Measurements from ENCODE around the gene PHYHIPL. TPM values are rescaled to one million over a fixed set of nuclear protein-coding genes. Genes with fewer than 3 reads are reported as not detected.
"Not testable (repeated sequence)": the region's sequence is repeated elsewhere in the genome, so short reads cannot be mapped to it uniquely, and the experiment has no call there.

Gene PHYHIPL
- total RNA-seq, 4 donors from 2014 or later: 0.11 to 0.29 (median 0.13) TPM; not detected in 1

DNA sequence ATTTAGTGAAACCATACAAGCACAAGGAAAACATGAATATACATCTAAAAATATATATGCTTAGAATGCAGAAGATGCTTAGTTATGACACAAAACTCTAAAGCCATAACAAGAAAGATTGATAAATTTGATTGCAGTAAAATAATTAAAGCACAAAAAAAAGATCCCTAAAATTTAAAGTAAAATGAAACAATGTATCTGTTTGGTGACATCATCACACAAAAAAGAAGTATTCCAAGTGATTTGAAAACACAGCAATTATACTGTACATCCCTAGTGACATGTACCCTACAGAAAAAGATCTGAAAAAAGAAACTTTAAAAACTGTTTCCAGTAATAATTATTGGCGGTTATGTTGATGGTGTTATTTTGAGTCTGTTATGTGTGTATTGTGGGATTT is 37.7 kb downstream of the PHYHIPL start:
- Histone ChIP-seq H3K27me3 (no peaks in the 10 kb centered on the region), H3K36me3 (no peaks in the 10 kb centered on the region), H3K27ac (no peak overlapping the region), H3K4me3 (replicated peaks in 1 of 3) (no peak overlapping the region), H3K9me3 (no peaks in the 10 kb centered on the region), H3K4me1 (no peaks in the 10 kb centered on the region)
- TF ChIP-seq CTCF (IDR thresholded peaks at IDR 0.05) (no peak), POLR2A (IDR thresholded peaks at IDR 0.05) (no peak)
- WGBS, 2 donors: 97% methylated on average over 1 of the region's 1 CpG
- intact Hi-C loops (cut with DNase I): no loop called here
- no peak for DNase-seq

DNA sequence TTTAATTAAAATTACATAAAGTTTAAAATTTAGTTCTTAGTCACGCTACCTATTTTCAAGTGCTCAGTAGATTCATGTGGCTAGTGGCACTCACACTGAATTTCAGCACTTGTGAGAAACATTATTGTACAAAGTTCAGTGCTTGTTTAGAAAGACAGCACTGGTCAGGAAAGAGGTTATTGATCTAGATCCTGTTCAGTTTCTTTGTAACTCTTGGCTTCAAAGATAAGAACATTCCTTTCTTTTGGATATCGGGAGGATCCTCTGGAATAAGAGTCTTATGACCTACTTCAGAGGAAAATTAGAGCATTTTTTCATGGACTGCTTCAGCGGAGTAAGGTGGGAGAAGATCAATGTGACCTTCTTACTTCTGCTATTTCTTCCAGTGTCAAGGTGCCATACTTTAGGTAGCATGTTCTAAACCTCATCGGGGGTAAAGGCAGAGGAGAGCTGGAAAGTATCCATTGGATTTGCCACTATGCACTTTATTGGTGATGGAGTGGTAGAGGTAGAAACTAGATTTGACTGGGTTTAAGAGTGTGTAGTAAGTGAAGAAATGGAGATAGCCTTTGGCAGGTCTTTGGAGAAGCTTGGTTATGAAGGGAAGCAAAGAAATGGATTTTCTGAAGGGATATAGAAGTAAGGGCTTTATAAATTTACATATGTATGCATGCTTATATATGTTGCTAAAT is 39.9 kb downstream of the PHYHIPL start:
- 50 to 57% methylated on average over 4 of the region's 4 CpGs for WGBS, 2 donors

DNA sequence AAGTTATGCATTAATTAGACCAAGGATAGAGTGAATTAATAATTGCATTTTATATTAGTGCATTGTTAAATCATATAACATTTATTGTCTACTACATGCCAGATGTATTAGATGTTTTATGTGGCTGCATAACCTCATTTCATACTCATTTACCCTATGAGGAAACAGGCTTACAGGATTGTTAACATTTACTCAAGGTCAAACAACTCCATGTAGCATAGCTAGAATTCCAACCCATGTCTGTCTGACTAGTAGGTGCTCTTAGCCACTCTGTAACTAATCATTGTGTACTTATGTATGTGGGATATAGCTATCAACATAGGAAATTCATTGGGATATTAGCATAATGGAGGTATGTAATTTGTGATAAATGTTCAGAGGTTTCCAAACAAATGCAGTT is 46.3 kb downstream of the PHYHIPL start:
- H3K4me1 ChIP-seq: no peaks in the 10 kb centered on the region
- no peak for DNase-seq
- no peak overlapping the region for H3K27ac ChIP-seq
- no peaks in the 10 kb centered on the region for H3K27me3 ChIP-seq
- no peak for TF ChIP-seq CTCF (IDR thresholded peaks at IDR 0.05)
- TF ChIP-seq POLR2A (IDR thresholded peaks at IDR 0.05): no peak
- no peaks in the 10 kb centered on the region for H3K9me3 ChIP-seq
- H3K36me3 ChIP-seq: no peaks in the 10 kb centered on the region
- intact Hi-C loops (cut with DNase I): no loop called here
- H3K4me3 ChIP-seq (replicated peaks in 1 of 3): no peak overlapping the region

More for the DNA sequence above, 39.9 kb downstream of the PHYHIPL start:
- Histone ChIP-seq H3K36me3 (no peaks in the 10 kb centered on the region), H3K27me3 (no peaks in the 10 kb centered on the region), H3K4me1 (no peaks in the 10 kb centered on the region), H3K27ac (no peak overlapping the region), H3K4me3 (replicated peaks in 1 of 3) (no peak overlapping the region), H3K9me3 (no peaks in the 10 kb centered on the region)
- DNase-seq: no peak
- no peak for TF ChIP-seq POLR2A (IDR thresholded peaks at IDR 0.05)
- TF ChIP-seq CTCF (IDR thresholded peaks at IDR 0.05): no peak
- intact Hi-C loops (cut with DNase I): no loop called here

DNA sequence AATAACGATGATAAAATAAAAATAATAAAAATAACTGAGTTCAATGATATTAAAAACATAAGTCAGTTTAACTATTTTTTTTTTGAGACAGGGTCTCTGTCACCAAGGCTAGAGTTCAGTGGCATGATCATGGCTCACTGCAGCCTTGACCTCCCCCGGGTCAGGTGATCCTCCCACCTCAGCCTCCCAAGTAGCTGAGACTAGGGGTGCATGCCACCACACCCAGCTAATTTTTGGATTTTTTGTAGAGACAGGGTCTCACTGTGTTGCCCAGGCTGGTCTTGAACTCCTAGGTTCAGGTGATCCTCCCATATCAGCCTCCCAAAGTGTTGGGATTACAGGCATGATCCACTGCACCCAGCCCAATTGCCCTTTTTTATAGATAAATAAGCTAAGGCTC is 47.2 kb downstream of the PHYHIPL start:
- H3K27ac ChIP-seq; DNase-seq; H3K27me3 ChIP-seq; H3K4me1 ChIP-seq; H3K9me3 ChIP-seq; intact Hi-C loops (cut with DNase I); H3K4me3 ChIP-seq (replicated peaks in 1 of 3); H3K36me3 ChIP-seq: not testable (repeated sequence)
- 76 to 93% methylated on average over 2 of the region's 2 CpGs for WGBS, 2 donors

GRCh38 chr10:59225211-59225610 is 48.8 kb downstream of the PHYHIPL start:
- H3K9me3 ChIP-seq: no peaks in the 10 kb centered on the region
- DNase-seq: no peak
- H3K36me3 ChIP-seq: no peaks in the 10 kb centered on the region
- no peaks in the 10 kb centered on the region for H3K27me3 ChIP-seq
- no peak overlapping the region for H3K27ac ChIP-seq
- no peak overlapping the region for H3K4me3 ChIP-seq (replicated peaks in 1 of 3)
- intact Hi-C loops (cut with DNase I): no loop called here
- TF ChIP-seq POLR2A (IDR thresholded peaks at IDR 0.05): no peak
- no peak for TF ChIP-seq CTCF (IDR thresholded peaks at IDR 0.05)
- no peaks in the 10 kb centered on the region for H3K4me1 ChIP-seq

Data from thyroid gland (tissue), 4 donors.